SK-N-SH treated with all-trans-retinoic acid at 6 μM for 48 hours (cell line): ENCODE data around the gene RTN4R.

ENCODE experiments used
- ARNTL ChIP-seq: fragments of 450-650 bp; formaldehyde crosslinking; IDR thresholded peaks from 2 replicates; pipeline ENCODE4 v1.5.0; 2020; ENCODE audit warnings: low read depth, mild to moderate bottlenecking, moderate library complexity, borderline replicate concordance
- ESRRG ChIP-seq: fragments of 250-450 bp; sonication (Bioruptor Pico); IDR thresholded peaks from 2 replicates; pipeline ENCODE4 v1.6.1; 2021; ENCODE audit warnings: mild to moderate bottlenecking
- ISL1 ChIP-seq: fragments of 250-450 bp; sonication (Bioruptor Pico); IDR thresholded peaks from 2 replicates; pipeline ENCODE4 v2.1.2; 2022; ENCODE audit warnings: mild to moderate bottlenecking, moderate library complexity
- RARB ChIP-seq: fragments of 250-450 bp; sonication (Bioruptor Pico); IDR thresholded peaks from 2 replicates; pipeline ENCODE4 v1.8.0; 2021; ENCODE audit warnings: mild to moderate bottlenecking, moderate library complexity
- TOX ChIP-seq: fragments of 250-450 bp; sonication (Bioruptor Pico); IDR thresholded peaks from 2 replicates; pipeline ENCODE4 v1.8.0; 2021; ENCODE audit warnings: mild to moderate bottlenecking, moderate library complexity, borderline replicate concordance
- ZC3H10 ChIP-seq: fragments of 250-450 bp; sonication (Bioruptor Pico); IDR thresholded peaks from 2 replicates; pipeline ENCODE4 v1.5.1; 2021; ENCODE audit warnings: mild to moderate bottlenecking, moderate library complexity
- ZNF8 ChIP-seq: fragments of 450-650 bp; formaldehyde crosslinking; IDR thresholded peaks from 2 replicates; pipeline ENCODE4 v1.5.0; 2020; ENCODE audit warnings: mild to moderate bottlenecking, moderate library complexity
- TF ChIP-seq, protein P1 (sequence below): fragments of 250-450 bp; sonication (Bioruptor Pico); IDR thresholded peaks from 2 replicates; pipeline ENCODE4 v1.8.0; 2020; ENCODE audit warnings: mild to moderate bottlenecking, moderate library complexity, borderline replicate concordance

- TF ChIP-seq ESRRG (CRISPR knock-in tag) = no peak
- no peak for TF ChIP-seq ISL1
- TF ChIP-seq ZNF8 = no peak
- TF ChIP-seq RARB (CRISPR knock-in tag) = no peak
- TF ChIP-seq ZC3H10 (CRISPR knock-in tag) = no peak
- no peak for TF ChIP-seq ARNTL (CRISPR knock-in tag)
- TF ChIP-seq, protein P1, sequence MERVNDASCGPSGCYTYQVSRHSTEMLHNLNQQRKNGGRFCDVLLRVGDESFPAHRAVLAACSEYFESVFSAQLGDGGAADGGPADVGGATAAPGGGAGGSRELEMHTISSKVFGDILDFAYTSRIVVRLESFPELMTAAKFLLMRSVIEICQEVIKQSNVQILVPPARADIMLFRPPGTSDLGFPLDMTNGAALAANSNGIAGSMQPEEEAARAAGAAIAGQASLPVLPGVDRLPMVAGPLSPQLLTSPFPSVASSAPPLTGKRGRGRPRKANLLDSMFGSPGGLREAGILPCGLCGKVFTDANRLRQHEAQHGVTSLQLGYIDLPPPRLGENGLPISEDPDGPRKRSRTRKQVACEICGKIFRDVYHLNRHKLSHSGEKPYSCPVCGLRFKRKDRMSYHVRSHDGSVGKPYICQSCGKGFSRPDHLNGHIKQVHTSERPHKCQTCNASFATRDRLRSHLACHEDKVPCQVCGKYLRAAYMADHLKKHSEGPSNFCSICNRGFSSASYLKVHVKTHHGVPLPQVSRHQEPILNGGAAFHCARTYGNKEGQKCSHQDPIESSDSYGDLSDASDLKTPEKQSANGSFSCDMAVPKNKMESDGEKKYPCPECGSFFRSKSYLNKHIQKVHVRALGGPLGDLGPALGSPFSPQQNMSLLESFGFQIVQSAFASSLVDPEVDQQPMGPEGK (CRISPR knock-in tag) = no peak
- no peak for TF ChIP-seq TOX (CRISPR knock-in tag)
Observed at GRCh38 chr22:20298803-20299745, 31.0 kb upstream of the RTN4R start.
